Stimulated activated naive CD8-positive, alpha-beta T cell treated with anti-CD3 and anti-CD28 coated beads, Interleukin-15, amount 100 ng/mL, for 72 hours (primary cell): Measurements from ENCODE around the gene FKTN.
"Not testable (repeated sequence)": the region's sequence is repeated elsewhere in the genome, so short reads cannot be mapped to it uniquely, and the experiment has no call there.

Experiments used
- ATAC-seq: fragments of 150-1000 bp; cut with Tn5 transposase; 2 replicates; pipeline ENCODE4 v1.10.0; 2021; ENCODE audit warnings: mild to moderate bottlenecking, moderate library complexity
- DNase-seq, 2 donors: peaks; one replicate each; pipeline ENCODE4 v3.0.0; 2021 to 2022
- H3K27ac Mint-ChIP-seq, 2 donors: one replicate each; pipeline ENCODE4 v1.8.0; 2022; ENCODE audit warnings: mild to moderate bottlenecking in 2 of 2, mixed read lengths in 2 of 2, moderate library complexity in 2 of 2
- H3K27me3 Mint-ChIP-seq: one replicate; pipeline ENCODE4 v1.8.0; 2022; ENCODE audit warnings: mixed read lengths
- H3K4me1 Mint-ChIP-seq: one replicate; pipeline ENCODE4 v1.8.0; 2022; ENCODE audit warnings: mild to moderate bottlenecking, mixed read lengths
- H3K4me3 Mint-ChIP-seq, 2 donors: one replicate each; pipeline ENCODE4 v1.8.0; 2022; ENCODE audit warnings: mild to moderate bottlenecking in 2 of 2, mixed read lengths in 2 of 2, moderate library complexity in 1 of 2
- H3K9me3 Mint-ChIP-seq, 2 donors: one replicate each; pipeline ENCODE4 v1.8.0; 2022; ENCODE audit warnings: mixed read lengths in 2 of 2

The FKTN gene

GRCh38 chr9:105557804-105558610 is at the start of gene FKTN:
Gene FKTN (plus strand): TSS chr9:105558131. CDS start chr9:105575033, 16,902 bp downstream.
- H3K27ac Mint-ChIP-seq = peak within 1 kb of the TSS; percentile 75 to 94
- H3K4me3 Mint-ChIP-seq = peak within 1 kb of the TSS; percentile 72 to 94
- ATAC-seq = peak; percentile 98
- H3K9me3 Mint-ChIP-seq = peaks cover 15 to 18% of the 10 kb centered on the region in 2 donors
- DNase-seq = peak; percentile 73 to 82
- H3K27me3 Mint-ChIP-seq = no peaks in the 10 kb centered on the region
- peaks cover 16% of the 10 kb centered on the region for H3K4me1 Mint-ChIP-seq

GRCh38 chr9:105508530-105508929 is 49.4 kb upstream of the FKTN start:
- no peak overlapping the region for H3K4me3 Mint-ChIP-seq

DNA sequence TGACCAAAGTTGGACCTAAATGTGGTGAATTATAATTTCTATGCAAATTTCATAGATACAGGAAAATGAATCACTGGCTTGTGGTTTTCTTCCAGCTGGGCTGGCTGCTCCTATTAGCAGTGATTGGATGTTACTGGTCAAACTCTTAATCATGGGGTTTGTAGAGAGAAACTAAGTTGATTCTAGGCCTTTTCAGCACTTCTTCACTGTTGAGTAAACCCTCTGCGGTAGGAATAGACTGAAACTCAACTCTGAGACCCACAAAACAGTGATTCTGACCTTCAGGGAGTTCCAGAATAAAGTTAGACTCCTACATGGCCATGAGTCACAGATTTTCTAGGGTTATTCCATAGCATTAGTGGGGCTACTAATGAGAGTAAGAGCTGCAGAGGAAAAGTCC is 47.9 kb upstream of the FKTN start:
- no peak overlapping the region for H3K4me3 Mint-ChIP-seq
- ATAC-seq (peak; percentile 62), DNase-seq (no peak)
- peaks cover 5% of the 10 kb centered on the region for H3K4me1 Mint-ChIP-seq
- H3K27ac Mint-ChIP-seq = no peak overlapping the region
- no peaks in the 10 kb centered on the region for H3K9me3 Mint-ChIP-seq
- no peaks in the 10 kb centered on the region for H3K27me3 Mint-ChIP-seq

More at GRCh38 chr9:105508530-105508929, 49.4 kb upstream of the FKTN start:
- no peak for ATAC-seq
- H3K9me3 Mint-ChIP-seq = no peaks in the 10 kb centered on the region
- H3K27me3 Mint-ChIP-seq = no peaks in the 10 kb centered on the region
- H3K4me1 Mint-ChIP-seq = peaks cover 10% of the 10 kb centered on the region
- no peak overlapping the region for H3K27ac Mint-ChIP-seq
- DNase-seq = no peak

- ATAC-seq (no peak), DNase-seq (no peak)
- no peaks in the 10 kb centered on the region for H3K27me3 Mint-ChIP-seq
- peaks cover 5% of the 10 kb centered on the region for H3K4me1 Mint-ChIP-seq
- no peak overlapping the region for H3K27ac Mint-ChIP-seq
- H3K4me3 Mint-ChIP-seq = no peak overlapping the region
- no peaks in the 10 kb centered on the region for H3K9me3 Mint-ChIP-seq
These were observed 46.5 kb upstream of the FKTN start for GRCh38 chr9:105511446-105511845.

- DNase-seq (no peak), ATAC-seq (no peak)
- Mint-ChIP-seq H3K4me3 (no peak overlapping the region), H3K9me3 (no peaks in the 10 kb centered on the region), H3K4me1 (no peaks in the 10 kb centered on the region), H3K27me3 (no peaks in the 10 kb centered on the region), H3K27ac (no peak overlapping the region)
These were observed 42.0 kb upstream of the FKTN start for GRCh38 chr9:105515811-105516413.

GRCh38 chr9:105519710-105520369 is 38.1 kb upstream of the FKTN start:
- DNase-seq (peak; percentile 49 to 56), ATAC-seq (peak; percentile 96)
- not testable (repeated sequence) for H3K27ac Mint-ChIP-seq

GRCh38 chr9:105520992-105521391 is 36.9 kb upstream of the FKTN start:
- H3K27ac Mint-ChIP-seq, H3K9me3 Mint-ChIP-seq, H3K4me3 Mint-ChIP-seq, H3K27me3 Mint-ChIP-seq, DNase-seq, ATAC-seq, H3K4me1 Mint-ChIP-seq: not testable (repeated sequence)

More at GRCh38 chr9:105519710-105520369, 38.1 kb upstream of the FKTN start:
- H3K9me3 Mint-ChIP-seq, H3K4me3 Mint-ChIP-seq, H3K4me1 Mint-ChIP-seq, H3K27me3 Mint-ChIP-seq: not testable (repeated sequence)

DNA sequence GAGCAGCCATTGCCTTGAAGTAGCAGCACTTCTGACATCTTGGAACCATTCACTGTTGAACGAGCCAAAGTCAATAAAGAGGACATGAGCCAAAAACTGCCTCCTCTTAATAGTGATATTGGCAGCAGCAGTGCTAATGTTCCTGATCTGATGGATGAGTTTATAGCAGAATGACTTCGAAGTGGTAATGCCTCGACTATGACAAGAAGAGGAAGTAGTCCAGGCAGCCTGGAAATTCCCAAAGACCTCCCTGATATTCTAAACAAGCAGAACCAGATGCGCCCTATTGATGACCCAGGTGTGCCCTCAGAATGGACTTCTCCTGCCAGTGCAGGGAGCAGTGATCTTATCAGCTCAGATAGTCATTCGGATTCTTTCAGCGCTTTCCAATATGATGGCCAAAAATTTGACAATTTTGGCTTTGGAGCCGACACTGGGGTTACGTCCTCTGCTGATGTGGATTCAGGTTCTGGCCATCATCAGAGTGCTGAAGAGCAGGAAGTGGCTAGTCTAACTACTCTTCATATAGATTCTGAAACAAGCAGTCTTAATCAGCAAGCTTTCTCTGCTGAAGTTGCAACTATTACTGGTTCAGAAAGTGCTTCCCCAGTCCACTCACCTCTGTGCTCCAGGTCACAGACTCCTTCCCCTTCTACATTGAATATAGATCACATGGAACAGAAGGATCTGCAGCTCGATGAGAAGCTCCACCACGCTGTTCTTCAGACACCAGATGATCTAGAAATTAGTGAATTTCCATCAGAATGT is 35.1 kb upstream of the FKTN start:
- not testable (repeated sequence) for DNase-seq, H3K4me1 Mint-ChIP-seq, H3K27ac Mint-ChIP-seq, H3K9me3 Mint-ChIP-seq, ATAC-seq, H3K4me3 Mint-ChIP-seq, H3K27me3 Mint-ChIP-seq

DNA sequence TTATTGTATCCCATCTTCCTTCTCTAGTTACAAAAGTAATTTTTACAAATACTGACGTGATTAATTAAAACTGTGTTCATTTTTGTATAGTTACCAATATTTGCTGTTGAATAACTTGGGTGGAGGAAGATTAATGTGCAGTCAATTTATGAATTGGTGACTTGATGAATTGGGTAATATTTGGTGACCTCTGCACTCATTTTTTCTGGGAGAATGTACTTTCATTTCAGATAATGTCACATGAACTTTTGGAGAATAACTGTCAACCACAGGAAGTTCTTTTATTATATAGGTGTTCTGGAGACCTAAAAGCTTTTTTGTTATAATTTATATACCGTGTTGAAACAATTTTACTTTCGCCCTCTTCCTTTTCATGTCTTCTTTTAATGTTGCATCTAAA is 26.4 kb upstream of the FKTN start:
- peaks cover 36% of the 10 kb centered on the region for H3K4me1 Mint-ChIP-seq
- H3K4me3 Mint-ChIP-seq = no peak overlapping the region
- H3K27ac Mint-ChIP-seq = peak overlapping the region in 1 of 2 donors; percentile 77
- DNase-seq = no peak
- ATAC-seq = no peak
- H3K9me3 Mint-ChIP-seq = peaks cover 0 to 5% of the 10 kb centered on the region in 2 donors
- H3K27me3 Mint-ChIP-seq = no peaks in the 10 kb centered on the region

DNA sequence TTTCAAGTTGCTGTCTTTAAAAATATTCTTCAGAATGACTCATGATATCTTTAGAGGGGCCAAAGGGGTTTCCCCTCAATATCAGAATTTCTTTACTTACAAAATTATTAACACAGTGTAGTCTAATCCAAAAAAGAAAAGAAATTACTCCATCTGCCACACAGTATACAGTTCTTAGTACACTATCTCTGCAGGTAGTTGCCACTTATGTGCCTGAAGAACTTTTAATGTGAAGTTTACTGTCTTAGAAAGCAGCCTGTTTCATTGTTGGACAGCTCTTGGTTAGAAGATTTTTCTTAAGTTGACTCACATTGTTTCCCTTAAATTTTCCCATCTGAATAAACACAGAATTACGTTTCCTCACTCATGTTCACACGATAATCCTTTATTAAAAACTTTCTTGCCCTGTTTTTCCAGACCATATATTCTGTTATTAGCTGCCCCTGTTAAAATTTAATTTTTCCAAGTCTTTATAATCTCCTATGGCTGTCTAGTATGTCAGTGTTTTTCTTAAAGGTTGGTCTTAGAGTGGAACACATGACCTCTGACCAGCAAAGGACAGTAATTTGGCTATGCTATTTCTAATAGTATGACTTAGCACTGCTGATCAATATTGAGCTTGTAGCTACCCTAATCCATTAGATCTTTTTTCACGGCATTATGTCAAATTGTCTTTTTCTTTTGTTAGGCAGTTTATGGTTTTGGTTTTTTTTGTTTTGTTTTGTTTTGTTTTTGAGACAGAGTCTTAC is 21.8 kb upstream of the FKTN start:
- H3K27ac Mint-ChIP-seq = no peak overlapping the region
- peak; percentile 79 for ATAC-seq

GRCh38 chr9:105539452-105539851 is 18.5 kb upstream of the FKTN start:
- DNase-seq = no peak
- Mint-ChIP-seq H3K9me3 (no peaks in the 10 kb centered on the region), H3K4me1 (peaks cover 32% of the 10 kb centered on the region), H3K27me3 (no peaks in the 10 kb centered on the region), H3K4me3 (no peak overlapping the region), H3K27ac (no peak overlapping the region)
- ATAC-seq = no peak

More for the DNA sequence above, 21.8 kb upstream of the FKTN start:
- DNase-seq = no peak
- peaks cover 34% of the 10 kb centered on the region for H3K4me1 Mint-ChIP-seq
- H3K27me3 Mint-ChIP-seq = no peaks in the 10 kb centered on the region
- H3K4me3 Mint-ChIP-seq = no peak overlapping the region
- H3K9me3 Mint-ChIP-seq = no peaks in the 10 kb centered on the region

DNA sequence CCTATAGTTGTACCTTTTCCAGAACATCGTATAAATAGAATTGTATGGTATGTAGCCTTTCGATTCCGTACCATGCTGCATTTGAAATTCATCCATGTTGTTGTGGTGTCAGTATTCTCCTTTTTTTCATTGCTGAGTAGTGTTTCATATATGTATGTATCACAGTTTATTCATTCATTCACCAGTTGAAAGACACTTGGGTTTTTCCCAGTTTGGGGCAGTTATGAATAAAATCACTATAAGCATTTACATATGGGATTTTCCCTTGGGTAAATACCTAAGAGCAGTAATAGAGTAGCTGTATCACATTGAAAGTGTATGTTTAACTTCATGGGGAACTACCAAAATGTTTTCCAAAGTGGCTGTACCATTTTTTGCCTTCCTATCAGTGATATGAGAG is 16.1 kb upstream of the FKTN start:
- ATAC-seq (peak; percentile 100), DNase-seq (no peak)
- H3K4me3 Mint-ChIP-seq = no peak overlapping the region
- H3K9me3 Mint-ChIP-seq = no peaks in the 10 kb centered on the region
- no peaks in the 10 kb centered on the region for H3K27me3 Mint-ChIP-seq
- peaks cover 13% of the 10 kb centered on the region for H3K4me1 Mint-ChIP-seq
- H3K27ac Mint-ChIP-seq = no peak overlapping the region

GRCh38 chr9:105554042-105554441 is 3.9 kb upstream of the FKTN start:
- no peaks in the 10 kb centered on the region for H3K27me3 Mint-ChIP-seq
- H3K4me3 Mint-ChIP-seq = no peak overlapping the region
- H3K9me3 Mint-ChIP-seq = no peaks in the 10 kb centered on the region
- DNase-seq = no peak
- peaks cover 7% of the 10 kb centered on the region for H3K4me1 Mint-ChIP-seq
- H3K27ac Mint-ChIP-seq = no peak overlapping the region
- no peak for ATAC-seq

- Mint-ChIP-seq H3K4me3 (no peak overlapping the region), H3K27me3 (no peaks in the 10 kb centered on the region), H3K4me1 (no peaks in the 10 kb centered on the region), H3K9me3 (peaks cover 8 to 24% of the 10 kb centered on the region in 2 donors), H3K27ac (no peak overlapping the region)
- DNase-seq (no peak), ATAC-seq (no peak)
These were observed 14.5 kb downstream of the FKTN start for GRCh38 chr9:105572455-105572854.

DNA sequence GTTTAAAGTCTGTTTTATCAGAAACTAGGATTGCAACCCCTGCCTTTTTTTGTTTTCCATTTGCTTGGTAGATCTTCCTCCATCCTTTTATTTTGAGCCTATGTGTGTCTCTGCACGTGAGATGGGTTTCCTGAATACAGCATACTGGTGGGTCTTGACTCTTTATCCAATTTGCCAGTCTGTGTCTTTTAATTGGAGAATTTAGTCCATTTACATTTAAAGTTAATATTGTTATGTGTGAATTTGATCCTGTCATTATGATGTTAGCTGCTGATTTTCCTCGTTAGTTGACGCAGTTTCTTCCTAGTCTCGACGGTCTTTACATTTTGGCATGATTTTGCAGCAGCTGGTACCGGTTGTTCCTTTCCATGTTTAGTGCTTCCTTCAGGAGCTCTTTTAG is 22.0 kb downstream of the FKTN start:
- H3K4me1 Mint-ChIP-seq, DNase-seq, H3K4me3 Mint-ChIP-seq, ATAC-seq, H3K27me3 Mint-ChIP-seq, H3K27ac Mint-ChIP-seq: not testable (repeated sequence)
- H3K9me3 Mint-ChIP-seq = peaks cover 4 to 14% of the 10 kb centered on the region in 2 donors
